GM12878 (cell line): Measurements from ENCODE around the gene SUGP2. TPM values are rescaled to one million over a fixed set of nuclear protein-coding genes. Genes with fewer than 3 reads are reported as not detected.
A peak's percentile ranks its signal among the peaks of the same experiment; 100 is the strongest.

ENCODE experiments used
- ATAC-seq: fragments of 200-7000 bp; cut with Tn5 transposase; 3 replicates; pipeline ENCODE4 v1.9.1; 2020; ENCODE audit warnings: mild to moderate bottlenecking, moderate library complexity
- BruUV-seq: library from RNA; stranded (reverse); fragments of 400-500 nt; replicated peaks from 2 replicates; lab custom pipeline; 2021; lab: Mats Ljungman, UMichigan
- CTCF ChIA-PET: fragments of 300-600 bp; sonication (Branson Sonifier 250); formaldehyde crosslinking; extraction: SDS; loops from one replicate; lab custom pipeline; 2021; ENCODE audit warnings: inconsistent platforms; lab: Yijun Ruan, JAX
- POLR2A ChIA-PET: fragments of 350-600 bp; formaldehyde crosslinking; extraction: SDS; loops from one replicate; lab custom pipeline; 2021; ENCODE audit warnings: inconsistent platforms; lab: Charles Lee
- RAD21 ChIA-PET: fragments of 300-600 bp; sonication (Branson Sonifier 250); formaldehyde crosslinking; loops from one replicate; lab custom pipeline; 2023; ENCODE audit warnings: antibody characterized with exemption; ENCODE audit not compliant: unreplicated experiment; lab: Charles Lee
- SMC1A ChIA-PET: fragments of 300-600 bp; sonication (Branson Sonifier 250); formaldehyde crosslinking; loops from one replicate; lab custom pipeline; 2023; ENCODE audit not compliant: unreplicated experiment, uncharacterized antibody; lab: Charles Lee
- DNase-seq: peaks from one replicate; pipeline ENCODE4 v3.0.0-alpha.2; 2011; ENCODE audit warnings: low read depth, low spot score
- FAIRE-seq: peaks from 3 replicates; lab custom pipeline; 2011; peaks lifted over from hg19 to GRCh38; lab: Jason Lieb, UNC
- H2AFZ ChIP-seq: 2 replicates; pipeline ENCODE4 v1.6.0; 2011; ENCODE audit warnings: low read depth, low read length, control low read depth; ENCODE audit not compliant: control insufficient read depth
- H3K27ac ChIP-seq: 2 replicates; pipeline ENCODE4 v1.5.1; 2011; ENCODE audit warnings: control low read depth; ENCODE audit not compliant: control insufficient read depth, insufficient read depth
- H3K27me3 ChIP-seq, 2 experiments: replicated peaks in 1 of 2; 2 replicates each; pipeline versions ENCODE4 v1.6.0 to v1.6.1; 2011; ENCODE audit warnings: low read length in 1 of 2; ENCODE audit not compliant: control insufficient read depth in 2 of 2, insufficient read depth in 2 of 2
- H3K36me3 ChIP-seq, 2 experiments: 2 replicates each; pipeline ENCODE4 v1.5.1; 2011; ENCODE audit warnings: low read length in 1 of 2; ENCODE audit not compliant: control insufficient read depth in 2 of 2, insufficient read depth in 2 of 2
- H3K4me1 ChIP-seq: 2 replicates; pipeline ENCODE4 v1.6.1; 2011; ENCODE audit warnings: mild to moderate bottlenecking, low read length, moderate library complexity, mixed read lengths; ENCODE audit not compliant: control insufficient read depth, insufficient read depth
- H3K4me2 ChIP-seq: 2 replicates; pipeline ENCODE4 v1.6.0; 2011; ENCODE audit warnings: control low read depth; ENCODE audit not compliant: control insufficient read depth, insufficient read depth
- H3K4me3 ChIP-seq: fragments of 200-600 bp; sonication (generic); 2 replicates; pipeline ENCODE4 v1.5.1; 2016
- H3K79me2 ChIP-seq: 2 replicates; pipeline ENCODE4 v1.6.0; 2011; ENCODE audit warnings: low read length; ENCODE audit not compliant: control insufficient read depth, insufficient read depth
- H3K9ac ChIP-seq: 2 replicates; pipeline ENCODE4 v1.8.0; 2011; ENCODE audit warnings: low read length, control low read depth, mixed read lengths; ENCODE audit not compliant: control insufficient read depth, insufficient read depth
- H3K9me3 ChIP-seq: replicated peaks from 3 replicates; pipeline ENCODE4 v1.5.1; 2011; ENCODE audit warnings: mild to moderate bottlenecking, low read length; ENCODE audit not compliant: control insufficient read depth, insufficient read depth
- H4K20me1 ChIP-seq: 2 replicates; pipeline ENCODE4 v1.6.0; 2011; ENCODE audit not compliant: control insufficient read depth, insufficient read depth
- CBX5 ChIP-seq: sonication (generic); IDR thresholded peaks from 2 replicates; pipeline ENCODE4 v1.6.1; 2016; ENCODE audit warnings: low read depth, moderate library complexity, mild to moderate bottlenecking, inconsistent platforms
- EED ChIP-seq: sonication (generic); IDR thresholded peaks from 2 replicates; pipeline ENCODE4 v1.6.1; 2016; ENCODE audit warnings: antibody characterized with exemption, low read depth
- LARP7 ChIP-seq: fragments of 450-650 bp; IDR thresholded peaks from 2 replicates; pipeline ENCODE4 v1.6.1; 2017; ENCODE audit warnings: mild to moderate bottlenecking
- MTA2 ChIP-seq: fragments of 450-650 bp; IDR thresholded peaks from 2 replicates; pipeline ENCODE4 v1.6.1; 2016; ENCODE audit warnings: low read depth, mild to moderate bottlenecking, moderate library complexity
- MXI1 ChIP-seq: fragments of 150-350 bp; IDR thresholded peaks from 2 replicates; pipeline ENCODE4 v1.6.1; 2011; ENCODE audit warnings: low read depth, mild to moderate bottlenecking, inconsistent platforms, low read length, improper control_type of control experiment
- NR2C2 ChIP-seq: IDR thresholded peaks from 2 replicates; pipeline ENCODE4 v1.6.1; 2011; ENCODE audit warnings: borderline replicate concordance, low read depth; ENCODE audit not compliant: control insufficient read depth, insufficient read length
- STAT3 ChIP-seq: IDR thresholded peaks from 2 replicates; pipeline ENCODE4 v1.6.1; 2011; ENCODE audit warnings: low read depth, low read length, improper control_type of control experiment
- ZZZ3 ChIP-seq: IDR thresholded peaks from 2 replicates; pipeline ENCODE4 v1.6.1; 2011; ENCODE audit warnings: low read depth; ENCODE audit not compliant: control insufficient read depth, insufficient read length
- WGBS: methylation state at CpG from one replicate; pipeline ENCODE4 v1.1.6; 2016; ENCODE audit warnings: low lambda C conversion rate; ENCODE audit not compliant: insufficient replicate concordance, insufficient coverage; ENCODE audit errors: missing lambda C conversion rate; 5-methylcytosine and 5-hydroxymethylcytosine counted together
- in situ Hi-C: fragments of 300-500 bp; cut with MboI; formaldehyde crosslinking; loops from 9 replicates; pipeline ENCODE4 v1.14.3; 2018; ENCODE audit warnings: mixed read lengths
- intact Hi-C: fragments of 100-400 bp; cut with micrococcal nuclease; formaldehyde crosslinking; loops from one replicate; pipeline ENCODE4 v1.14.2; 2022; ENCODE audit not compliant: unreplicated experiment
- polyA plus RNA-seq, 11 experiments: library from polyadenylated mRNA; depleted of rRNA in 4 of 11; unstranded in 6 of 11; stranded (reverse) in 5 of 11; fragments of >200 nt; fragmentation: Nextera tagmentation in 4 of 11; fragmentation: Illumina TruSeq in 1 of 11; extraction: Ambion mirVana in 4 of 11; extraction: Trizol in 1 of 11; gene quantifications; 1 replicate in 1 of 11; 2 replicates in 10 of 11; pipeline versions ENCODE4 v1.2.1 to v1.2.3, GENCODE V29; 2011 to 2016; ENCODE audit warnings: inconsistent platforms in 2 of 11, missing spikeins in 2 of 11, low read depth in 1 of 11
- total RNA-seq, 4 experiments: library from RNA; depleted of rRNA in 3 of 4; stranded (reverse); fragments of >200 nt in 3 of 4; fragmentation: Illumina TruSeq in 1 of 4; extraction: Trizol in 1 of 4; gene quantifications; 2 replicates each; pipeline versions ENCODE4 v1.2.1 to v1.2.3, GENCODE V29; 2013 to 2021
- TF ChIP-seq, protein P1 (sequence below): IDR thresholded peaks from 2 replicates; pipeline ENCODE4 v1.6.1; 2011; ENCODE audit warnings: borderline replicate concordance, low read depth, mild to moderate bottlenecking, moderate library complexity, mixed read lengths, low read length; ENCODE audit not compliant: insufficient read depth; ENCODE audit errors: extremely low read length
- TF ChIP-seq, protein P2 (sequence below): fragments of 450-650 bp; IDR thresholded peaks from 2 replicates; pipeline ENCODE4 v1.6.1; 2017; ENCODE audit warnings: mild to moderate bottlenecking

Gene SUGP2
- total and polyA plus RNA-seq, 10 of the 15 experiments (the other 5 are each of a cell fraction or from before 2014, with no cell fraction given): 15.0 to 120 (median 57.2) TPM

DNA sequence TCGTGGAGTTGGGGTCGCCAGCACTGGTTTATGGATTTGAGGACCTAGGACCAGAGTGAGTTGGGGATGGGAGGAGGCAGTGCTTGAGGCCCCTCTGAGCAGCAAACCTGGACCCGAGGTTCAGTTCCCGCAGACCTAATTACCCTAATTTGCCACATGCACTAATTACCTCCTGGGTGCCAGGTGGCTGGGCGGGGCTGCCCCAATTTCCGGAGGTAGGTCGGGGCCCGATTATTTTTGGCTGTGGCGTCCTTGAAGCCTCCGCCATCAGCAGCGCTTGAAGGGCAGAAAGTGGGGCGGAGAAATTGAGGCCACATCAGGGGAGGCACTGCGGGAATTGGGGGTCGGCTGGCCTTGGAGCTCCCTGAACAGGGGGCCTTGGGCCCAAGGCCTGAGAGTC lies 86.4 kb downstream of the SUGP2 start:
- FAIRE-seq: no peak
- CTCF ChIA-PET: no interaction called here

DNA sequence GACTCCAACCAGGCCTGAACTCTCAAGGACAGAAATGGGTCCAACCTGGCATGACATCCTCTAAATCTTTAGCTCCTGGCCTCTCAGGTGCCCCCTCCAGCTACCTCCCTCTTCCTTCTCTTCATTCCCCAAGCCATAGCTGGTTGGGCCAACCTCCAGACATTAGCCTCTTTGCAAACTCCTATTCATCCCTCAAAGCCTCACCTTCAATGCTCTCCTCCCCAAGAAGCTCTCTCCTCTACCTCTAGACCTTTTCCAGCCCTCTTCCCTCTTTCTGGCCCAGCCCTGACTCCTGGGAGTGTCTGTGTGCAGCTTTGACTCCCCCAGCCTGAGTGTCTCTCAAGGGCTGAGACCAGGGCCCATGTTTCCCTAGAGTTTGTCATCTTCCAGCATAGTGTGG lies 87.0 kb downstream of the SUGP2 start:
- ATAC-seq: no peak
- Histone ChIP-seq H3K27ac (no peak overlapping the region), H3K4me2 (no peak overlapping the region), H3K36me3 (no peaks in the 10 kb centered on the region), H3K79me2 (no peaks in the 10 kb centered on the region), H3K4me1 (peaks cover 14% of the 10 kb centered on the region), H2AFZ (no peak overlapping the region), H3K4me3 (no peak overlapping the region), H3K9me3 (no peaks in the 10 kb centered on the region), H3K9ac (no peak overlapping the region), H4K20me1 (no peaks in the 10 kb centered on the region), H3K27me3 (peaks cover 0 to 1% of the 10 kb centered on the region in 2 experiments; a peak in 1 of 4 replicates)
- DNase-seq: no peak
- FAIRE-seq: no peak
- ChIA-PET POLR2A (no interaction called here), SMC1A (interaction anchor here (0.9 to 1.6 kb wide), 2 partner anchors 26 to 27 kb away, joined by 3 to 6 read pairs; partner anchors contain the start of genes COPE and DDX49), RAD21 (no interaction called here), CTCF (no interaction called here)
- in situ Hi-C loops: no loop called here
- intact Hi-C loops: no loop called here
- TF ChIP-seq NR2C2: no peak
- no peak for TF ChIP-seq LARP7
- no peak for TF ChIP-seq EED
- no peak for TF ChIP-seq MXI1
- TF ChIP-seq, protein P1, sequence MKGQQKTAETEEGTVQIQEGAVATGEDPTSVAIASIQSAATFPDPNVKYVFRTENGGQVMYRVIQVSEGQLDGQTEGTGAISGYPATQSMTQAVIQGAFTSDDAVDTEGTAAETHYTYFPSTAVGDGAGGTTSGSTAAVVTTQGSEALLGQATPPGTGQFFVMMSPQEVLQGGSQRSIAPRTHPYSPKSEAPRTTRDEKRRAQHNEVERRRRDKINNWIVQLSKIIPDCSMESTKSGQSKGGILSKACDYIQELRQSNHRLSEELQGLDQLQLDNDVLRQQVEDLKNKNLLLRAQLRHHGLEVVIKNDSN: no peak
- TF ChIP-seq STAT3: no peak
- no TSS peak for BruUV-seq

More for the DNA sequence above, 86.4 kb downstream of the SUGP2 start:
- H3K9me3 ChIP-seq: no peaks in the 10 kb centered on the region
- BruUV-seq: no TSS peak
- intact Hi-C loops (no loop called here), in situ Hi-C loops (no loop called here)
- H3K36me3 ChIP-seq: no peaks in the 10 kb centered on the region
- ChIA-PET SMC1A (interaction anchor here (1.6 kb wide), 1 partner anchor 27 kb away, joined by 3 read pairs; the partner anchor contains the start of genes COPE and DDX49), RAD21 (interaction anchor here (1.4 kb wide), 1 partner anchor 10 kb away, joined by 5 read pairs; no protein-coding TSS in a partner anchor), POLR2A (no interaction called here)
- H3K27me3 ChIP-seq: 0 out of 4 replicates have a peak, but pooled peaks cover 0 to under 1% of the 10 kb centered on the region in 2 experiments
- H3K4me2 ChIP-seq: 0 out of 2 replicates have a peak overlapping the region, but pooled peaks have one; percentile 13
- no peak overlapping the region for H3K27ac ChIP-seq
- ATAC-seq: peak; percentile 25; the same call in 2 of the 3 replicates
- H3K79me2 ChIP-seq: no peaks in the 10 kb centered on the region
- DNase-seq: no peak
- H3K4me1 ChIP-seq: peaks cover 14% of the 10 kb centered on the region
- no peak overlapping the region for H3K4me3 ChIP-seq
- H2AFZ ChIP-seq: peak overlapping the region; percentile 23
- no peak overlapping the region for H3K9ac ChIP-seq
- WGBS: 36% methylated on average over 14 of the region's 14 CpGs
- no peaks in the 10 kb centered on the region for H4K20me1 ChIP-seq
- peak; percentile 44 for TF ChIP-seq MTA2
- TF ChIP-seq, protein P2, sequence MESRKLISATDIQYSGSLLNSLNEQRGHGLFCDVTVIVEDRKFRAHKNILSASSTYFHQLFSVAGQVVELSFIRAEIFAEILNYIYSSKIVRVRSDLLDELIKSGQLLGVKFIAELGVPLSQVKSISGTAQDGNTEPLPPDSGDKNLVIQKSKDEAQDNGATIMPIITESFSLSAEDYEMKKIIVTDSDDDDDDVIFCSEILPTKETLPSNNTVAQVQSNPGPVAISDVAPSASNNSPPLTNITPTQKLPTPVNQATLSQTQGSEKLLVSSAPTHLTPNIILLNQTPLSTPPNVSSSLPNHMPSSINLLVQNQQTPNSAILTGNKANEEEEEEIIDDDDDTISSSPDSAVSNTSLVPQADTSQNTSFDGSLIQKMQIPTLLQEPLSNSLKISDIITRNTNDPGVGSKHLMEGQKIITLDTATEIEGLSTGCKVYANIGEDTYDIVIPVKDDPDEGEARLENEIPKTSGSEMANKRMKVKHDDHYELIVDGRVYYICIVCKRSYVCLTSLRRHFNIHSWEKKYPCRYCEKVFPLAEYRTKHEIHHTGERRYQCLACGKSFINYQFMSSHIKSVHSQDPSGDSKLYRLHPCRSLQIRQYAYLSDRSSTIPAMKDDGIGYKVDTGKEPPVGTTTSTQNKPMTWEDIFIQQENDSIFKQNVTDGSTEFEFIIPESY: no peak
- TF ChIP-seq ZZZ3: no peak
- no peak for TF ChIP-seq CBX5
